ENCODE measurements around the gene ATXN1. TPM values are rescaled to one million over a fixed set of nuclear protein-coding genes. Genes with fewer than 3 reads are reported as not detected.

The ATXN1 gene
- total RNA-seq, 1 experiment from 2014 or later = 7.6 TPM

GRCh38 chr6:16254535-16254934 is 506.7 kb downstream of the ATXN1 start:
- no peak overlapping the region for H3K4me3 ChIP-seq (ENCODE audit: insufficient read depth, low read depth, low read length)
- DNase-seq = no peak
- no peaks in the 10 kb centered on the region for H3K27me3 ChIP-seq (ENCODE audit: control insufficient read depth, insufficient read depth, low read length)
- H3K36me3 ChIP-seq (replicated peaks; ENCODE audit: control insufficient read depth, insufficient read depth, low read length) = no peaks in the 10 kb centered on the region

- H3K36me3 ChIP-seq (replicated peaks; ENCODE audit: control insufficient read depth, insufficient read depth, low read length) = no peaks in the 10 kb centered on the region
- no peak overlapping the region for H3K4me3 ChIP-seq (ENCODE audit: insufficient read depth, low read depth, low read length)
- no peaks in the 10 kb centered on the region for H3K27me3 ChIP-seq (ENCODE audit: control insufficient read depth, insufficient read depth, low read length)
- no peak for DNase-seq
These were observed 507.7 kb downstream of the ATXN1 start for GRCh38 chr6:16253399-16254144.

GRCh38 chr6:16252686-16253299 is 508.5 kb downstream of the ATXN1 start:
- Histone ChIP-seq H3K36me3 (replicated peaks; ENCODE audit: control insufficient read depth, insufficient read depth, low read length) (no peaks in the 10 kb centered on the region), H3K27me3 (ENCODE audit: control insufficient read depth, insufficient read depth, low read length) (no peaks in the 10 kb centered on the region), H3K4me3 (ENCODE audit: insufficient read depth, low read depth, low read length) (no peak overlapping the region)
- DNase-seq = no peak

GRCh38 chr6:16251706-16252105 is 509.6 kb downstream of the ATXN1 start:
- Histone ChIP-seq H3K36me3 (replicated peaks; ENCODE audit: control insufficient read depth, insufficient read depth, low read length) (no peaks in the 10 kb centered on the region), H3K27me3 (ENCODE audit: control insufficient read depth, insufficient read depth, low read length) (no peaks in the 10 kb centered on the region), H3K4me3 (ENCODE audit: insufficient read depth, low read depth, low read length) (no peak overlapping the region)
- DNase-seq = no peak

- Histone ChIP-seq H3K4me3 (ENCODE audit: insufficient read depth, low read depth, low read length) (no peak overlapping the region), H3K36me3 (replicated peaks; ENCODE audit: control insufficient read depth, insufficient read depth, low read length) (no peaks in the 10 kb centered on the region), H3K27me3 (ENCODE audit: control insufficient read depth, insufficient read depth, low read length) (peaks cover 3% of the 10 kb centered on the region; the same call in 1 of the 2 replicates)
- no peak for DNase-seq
These were observed 511.3 kb downstream of the ATXN1 start for GRCh38 chr6:16249971-16250370.
